NT2/D1 (cell line): ENCODE measurements around the gene KCNE1.

Experiments
- SUZ12 ChIP-seq: IDR thresholded peaks from 2 replicates; pipeline ENCODE4 v1.6.1; 2011; ENCODE audit not compliant: insufficient read length, insufficient read depth; ENCODE audit errors: extremely low read depth
- YY1 ChIP-seq: IDR thresholded peaks from 2 replicates; pipeline ENCODE4 v1.6.1; 2011; ENCODE audit not compliant: insufficient read length, insufficient read depth

DNA sequence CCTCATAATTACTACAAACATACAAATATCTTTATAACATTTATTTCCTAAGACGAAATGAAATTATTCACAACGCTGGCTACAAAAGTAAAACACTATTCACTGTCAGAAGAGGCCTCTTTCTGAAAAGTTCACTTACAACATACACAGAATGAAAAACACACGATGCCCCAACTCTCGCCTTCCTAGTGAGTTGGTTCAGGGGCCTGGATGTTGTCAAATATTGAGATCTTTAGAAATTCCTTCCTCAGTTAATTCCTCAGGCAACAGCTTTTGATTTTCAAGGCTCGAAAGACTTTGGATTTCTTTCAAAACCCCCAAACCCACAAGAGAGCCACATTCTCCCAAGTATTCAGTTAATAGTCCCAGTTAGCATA, 14.2 kb upstream of the KCNE1 start:
- TF ChIP-seq SUZ12 (no peak), YY1 (no peak)
